ACC112 (cell line): Measurements from ENCODE around the gene SIK1.
"Not testable (repeated sequence)": the region's sequence is repeated elsewhere in the genome, so short reads cannot be mapped to it uniquely, and the experiment has no call there.

Source experiments
- H2AFZ ChIP-seq: fragments of 200-600 bp; sonication (generic); one replicate; pipeline ENCODE4 v1.6.0; 2017; ENCODE audit warnings: antibody characterized with exemption, low read length; ENCODE audit not compliant: unreplicated experiment
- H3K27ac ChIP-seq: fragments of 200-600 bp; sonication (generic); 2 replicates; pipeline ENCODE4 v1.5.1; 2014; ENCODE audit warnings: low read depth, mild to moderate bottlenecking, antibody characterized with exemption, low read length, moderate library complexity
- H3K27me3 ChIP-seq: fragments of 200-600 bp; sonication (generic); 2 replicates; pipeline ENCODE4 v1.6.1; 2014; ENCODE audit warnings: mild to moderate bottlenecking, antibody characterized with exemption, low read length, moderate library complexity, mixed read lengths; ENCODE audit not compliant: insufficient read depth
- H3K36me3 ChIP-seq: fragments of 200-600 bp; sonication (generic); 2 replicates; pipeline ENCODE4 v1.6.1; 2016; ENCODE audit warnings: mild to moderate bottlenecking, antibody characterized with exemption, low read length, moderate library complexity, mixed read lengths; ENCODE audit not compliant: insufficient read depth
- H3K4me1 ChIP-seq: fragments of 200-600 bp; sonication (generic); one replicate; pipeline ENCODE4 v1.6.1; 2016; ENCODE audit warnings: low read length, mixed read lengths; ENCODE audit not compliant: insufficient read depth, unreplicated experiment, control insufficient read depth
- H3K4me3 ChIP-seq: fragments of 200-600 bp; sonication (generic); 2 replicates; pipeline ENCODE4 v1.5.1; 2014; ENCODE audit warnings: mild to moderate bottlenecking, low read depth, low read length
- H3K79me2 ChIP-seq: fragments of 200-600 bp; sonication (generic); one replicate; pipeline ENCODE4 v1.6.0; 2016; ENCODE audit warnings: low read length; ENCODE audit not compliant: control insufficient read depth, unreplicated experiment, insufficient read depth

SIK1 gene

GRCh38 chr21:43436272-43436671 is 9.3 kb upstream of the SIK1 start:
- H3K27ac ChIP-seq, H3K79me2 ChIP-seq, H3K4me3 ChIP-seq, H3K27me3 ChIP-seq, H3K36me3 ChIP-seq, H3K4me1 ChIP-seq, H2AFZ ChIP-seq: not testable (repeated sequence)

- H3K4me1 ChIP-seq, H2AFZ ChIP-seq, H3K4me3 ChIP-seq, H3K36me3 ChIP-seq, H3K79me2 ChIP-seq, H3K27ac ChIP-seq, H3K27me3 ChIP-seq: not testable (repeated sequence)
Observed at GRCh38 chr21:43433340-43434136, 6.6 kb upstream of the SIK1 start.

GRCh38 chr21:43430830-43431416 is 4.0 kb upstream of the SIK1 start:
- not testable (repeated sequence) for H3K79me2 ChIP-seq, H3K27me3 ChIP-seq, H3K36me3 ChIP-seq, H3K4me3 ChIP-seq, H3K27ac ChIP-seq, H3K4me1 ChIP-seq, H2AFZ ChIP-seq

- not testable (repeated sequence) for H2AFZ ChIP-seq, H3K36me3 ChIP-seq, H3K4me1 ChIP-seq, H3K4me3 ChIP-seq, H3K27me3 ChIP-seq, H3K27ac ChIP-seq, H3K79me2 ChIP-seq
Observed at GRCh38 chr21:43428964-43429363, 2.0 kb upstream of the SIK1 start.

GRCh38 chr21:43427242-43427559 is 270 bp upstream of the SIK1 start:
- not testable (repeated sequence) for H3K36me3 ChIP-seq, H3K4me3 ChIP-seq, H3K4me1 ChIP-seq, H2AFZ ChIP-seq, H3K27ac ChIP-seq, H3K27me3 ChIP-seq, H3K79me2 ChIP-seq

- not testable (repeated sequence) for H3K4me1 ChIP-seq, H3K27ac ChIP-seq, H3K79me2 ChIP-seq, H3K36me3 ChIP-seq, H3K4me3 ChIP-seq, H2AFZ ChIP-seq, H3K27me3 ChIP-seq
Observed at GRCh38 chr21:43426004-43426403, 927 bp downstream of the SIK1 start.

- not testable (repeated sequence) for H3K27me3 ChIP-seq, H3K79me2 ChIP-seq, H3K36me3 ChIP-seq, H3K4me1 ChIP-seq, H3K4me3 ChIP-seq, H2AFZ ChIP-seq, H3K27ac ChIP-seq
Observed at GRCh38 chr21:43419475-43419874, 7.5 kb downstream of the SIK1 start.

- not testable (repeated sequence) for H3K27ac ChIP-seq, H3K4me1 ChIP-seq, H3K27me3 ChIP-seq, H3K4me3 ChIP-seq, H2AFZ ChIP-seq, H3K79me2 ChIP-seq, H3K36me3 ChIP-seq
Observed at GRCh38 chr21:43414576-43414975, 12.4 kb downstream of the SIK1 start.

GRCh38 chr21:43412020-43412788 is 14.7 kb downstream of the SIK1 start:
- not testable (repeated sequence) for H3K36me3 ChIP-seq, H3K79me2 ChIP-seq, H3K4me3 ChIP-seq, H3K27me3 ChIP-seq, H2AFZ ChIP-seq, H3K4me1 ChIP-seq, H3K27ac ChIP-seq

- H3K4me1 ChIP-seq, H3K27ac ChIP-seq, H3K4me3 ChIP-seq, H3K36me3 ChIP-seq, H3K79me2 ChIP-seq, H2AFZ ChIP-seq, H3K27me3 ChIP-seq: not testable (repeated sequence)
Observed at GRCh38 chr21:43410456-43411068, 16.4 kb downstream of the SIK1 start.

- H3K4me1 ChIP-seq, H3K4me3 ChIP-seq, H3K79me2 ChIP-seq, H2AFZ ChIP-seq, H3K27me3 ChIP-seq, H3K36me3 ChIP-seq, H3K27ac ChIP-seq: not testable (repeated sequence)
Observed at GRCh38 chr21:43407139-43407538, 19.8 kb downstream of the SIK1 start.
